Testis (tissue), 2 donors: ENCODE measurements around the gene NELL2.

Experiments used
- CTCF ChIP-seq, 3 experiments: fragments of 450-650 bp in 2 of 3; fragments of 200-600 bp in 1 of 3; sonication (generic) in 1 of 3; IDR thresholded peaks; one replicate each; pipeline ENCODE4 v1.5.1; 2016 to 2019; ENCODE audit warnings: antibody characterized with exemption in 3 of 3, mild to moderate bottlenecking in 2 of 3, moderate library complexity in 1 of 3
- POLR2A ChIP-seq: fragments of 450-650 bp; IDR thresholded peaks from one replicate; pipeline ENCODE4 v1.6.1; 2017; ENCODE audit warnings: antibody characterized with exemption, mild to moderate bottlenecking, moderate library complexity

GRCh38 chr12:44765796-44766195 lies 110.3 kb downstream of the NELL2 start:
- TF ChIP-seq CTCF (IDR thresholded peaks at IDR 0.05) (no peak), POLR2A (no peak)
